Astrocyte of the spinal cord (primary cell): ENCODE measurements around the gene ISL1.
A peak's percentile ranks its signal among the peaks of the same experiment; 100 is the strongest.

Experiments used
- DNase-seq: peaks from one replicate; pipeline ENCODE4 v3.0.0; 2011; ENCODE audit warnings: low read depth, low spot score
- H3K4me3 ChIP-seq: 2 replicates; pipeline ENCODE4 v1.5.1; 2011; ENCODE audit warnings: low read depth, mild to moderate bottlenecking, low read length, moderate library complexity
- in situ Hi-C: cut with HindIII; loops from 2 replicates; pipeline ENCODE4 v1.10.0; 2017; ENCODE audit warnings: low sequenced_read_pairs
- TF ChIP-seq, protein P1 (sequence below): IDR thresholded peaks from 2 replicates; pipeline ENCODE4 v1.5.1; 2012; ENCODE audit warnings: low read depth, mild to moderate bottlenecking, low read length, inconsistent platforms

The ISL1 gene

DNA sequence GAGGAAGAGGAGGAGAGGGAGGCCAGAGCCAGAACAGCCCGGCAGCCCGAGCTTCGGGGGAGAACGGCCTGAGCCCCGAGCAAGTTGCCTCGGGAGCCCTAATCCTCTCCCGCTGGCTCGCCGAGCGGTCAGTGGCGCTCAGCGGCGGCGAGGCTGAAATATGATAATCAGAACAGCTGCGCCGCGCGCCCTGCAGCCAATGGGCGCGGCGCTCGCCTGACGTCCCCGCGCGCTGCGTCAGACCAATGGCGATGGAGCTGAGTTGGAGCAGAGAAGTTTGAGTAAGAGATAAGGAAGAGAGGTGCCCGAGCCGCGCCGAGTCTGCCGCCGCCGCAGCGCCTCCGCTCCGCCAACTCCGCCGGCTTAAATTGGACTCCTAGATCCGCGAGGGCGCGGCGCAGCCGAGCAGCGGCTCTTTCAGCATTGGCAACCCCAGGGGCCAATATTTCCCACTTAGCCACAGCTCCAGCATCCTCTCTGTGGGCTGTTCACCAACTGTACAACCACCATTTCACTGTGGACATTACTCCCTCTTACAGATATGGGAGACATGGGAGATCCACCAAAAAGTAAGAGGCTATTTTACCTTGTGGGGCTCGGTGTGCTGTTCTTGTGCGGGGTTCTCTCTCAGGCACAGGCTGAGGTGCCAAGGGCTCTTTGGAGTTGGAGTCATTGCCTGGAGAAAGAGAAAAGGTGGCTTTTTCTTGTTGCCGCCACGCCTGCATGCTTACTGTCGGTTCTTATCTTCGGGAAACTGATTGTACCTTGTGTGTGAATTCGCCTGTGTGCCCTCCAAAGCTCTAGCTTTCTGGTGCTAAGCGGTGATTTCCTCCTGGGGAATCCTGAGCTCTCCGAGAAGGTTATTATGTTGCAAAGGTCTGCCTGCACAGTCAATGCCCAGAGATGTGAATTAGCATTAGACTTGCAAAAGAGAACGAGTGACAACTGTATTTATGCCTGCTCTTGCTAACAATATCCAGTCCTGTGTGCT lies at the start of gene ISL1:
ISL1 (plus strand) TSS at position 318 of the 991 bp plus-strand sequence; CDS start at position 542, 224 bp downstream.
- DNase-seq = peak; percentile 77
- TF ChIP-seq, protein P1, sequence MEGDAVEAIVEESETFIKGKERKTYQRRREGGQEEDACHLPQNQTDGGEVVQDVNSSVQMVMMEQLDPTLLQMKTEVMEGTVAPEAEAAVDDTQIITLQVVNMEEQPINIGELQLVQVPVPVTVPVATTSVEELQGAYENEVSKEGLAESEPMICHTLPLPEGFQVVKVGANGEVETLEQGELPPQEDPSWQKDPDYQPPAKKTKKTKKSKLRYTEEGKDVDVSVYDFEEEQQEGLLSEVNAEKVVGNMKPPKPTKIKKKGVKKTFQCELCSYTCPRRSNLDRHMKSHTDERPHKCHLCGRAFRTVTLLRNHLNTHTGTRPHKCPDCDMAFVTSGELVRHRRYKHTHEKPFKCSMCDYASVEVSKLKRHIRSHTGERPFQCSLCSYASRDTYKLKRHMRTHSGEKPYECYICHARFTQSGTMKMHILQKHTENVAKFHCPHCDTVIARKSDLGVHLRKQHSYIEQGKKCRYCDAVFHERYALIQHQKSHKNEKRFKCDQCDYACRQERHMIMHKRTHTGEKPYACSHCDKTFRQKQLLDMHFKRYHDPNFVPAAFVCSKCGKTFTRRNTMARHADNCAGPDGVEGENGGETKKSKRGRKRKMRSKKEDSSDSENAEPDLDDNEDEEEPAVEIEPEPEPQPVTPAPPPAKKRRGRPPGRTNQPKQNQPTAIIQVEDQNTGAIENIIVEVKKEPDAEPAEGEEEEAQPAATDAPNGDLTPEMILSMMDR = no peak
- in situ Hi-C loops = no loop called here
- peak within 1 kb of the TSS; percentile 40 for H3K4me3 ChIP-seq

DNA sequence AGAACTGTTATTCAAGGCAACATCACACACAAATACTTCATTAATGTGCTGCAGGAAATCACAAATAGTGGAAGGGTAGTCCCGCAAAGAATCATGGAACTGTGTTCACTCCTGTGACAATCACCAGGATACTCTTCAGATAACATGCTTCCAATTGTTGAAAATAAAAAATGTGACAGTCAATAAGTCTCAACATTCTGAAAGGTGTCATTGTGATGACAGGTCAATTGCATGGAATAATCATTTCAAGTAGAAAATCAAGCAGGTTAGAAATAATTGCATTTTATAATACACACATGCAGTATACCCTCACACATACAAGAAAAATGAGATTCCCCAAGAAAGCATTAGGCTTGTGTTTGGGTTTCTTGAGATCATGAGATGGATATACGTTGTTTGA lies 46.4 kb upstream of the ISL1 start:
- no peak overlapping the region for H3K4me3 ChIP-seq
- TF ChIP-seq, protein P1 = no peak
- DNase-seq = no peak
- in situ Hi-C loops = no loop called here

DNA sequence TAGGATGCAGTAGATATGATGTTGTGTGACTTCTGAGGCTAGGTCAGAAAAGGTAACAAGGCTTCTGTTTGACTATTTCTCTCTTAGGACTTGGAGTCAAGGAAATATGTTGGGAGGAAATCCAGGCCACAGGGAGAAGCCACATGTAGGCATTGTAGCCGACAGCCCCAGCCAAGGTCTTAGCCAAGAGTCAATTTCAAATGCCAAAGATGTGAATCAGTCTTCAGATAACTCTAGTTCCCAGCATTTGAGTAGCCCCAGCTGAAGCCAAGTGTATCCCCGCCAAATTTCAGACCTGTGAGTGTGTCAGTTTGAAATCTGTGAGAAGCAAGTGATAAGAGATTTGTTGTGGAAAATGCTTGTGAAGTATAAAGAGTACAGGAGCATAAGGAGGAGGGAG lies 38.1 kb upstream of the ISL1 start:
- peak; percentile 20 for DNase-seq
- in situ Hi-C loops = no loop called here
- H3K4me3 ChIP-seq = no peak overlapping the region
- TF ChIP-seq, protein P1 = no peak

DNA sequence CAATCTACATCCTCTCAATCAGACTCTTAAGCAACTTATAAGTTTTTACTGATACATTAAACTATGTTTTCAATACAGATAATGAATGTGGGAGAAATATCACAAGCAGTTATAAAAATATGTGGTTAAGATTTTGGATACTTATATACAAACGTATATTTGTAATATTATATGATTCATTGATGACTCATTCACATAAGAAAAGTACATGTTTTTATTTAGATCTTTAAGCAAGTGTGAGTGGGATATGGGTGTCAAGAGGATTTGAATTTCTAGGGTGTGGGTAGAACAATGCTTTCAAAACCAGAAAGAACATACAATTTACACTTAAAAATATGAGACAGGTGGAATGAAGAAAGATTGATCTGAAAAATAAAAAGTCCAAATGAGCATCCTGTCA lies 36.1 kb upstream of the ISL1 start:
- TF ChIP-seq, protein P1 = no peak
- H3K4me3 ChIP-seq = no peak overlapping the region
- in situ Hi-C loops = no loop called here
- no peak for DNase-seq

DNA sequence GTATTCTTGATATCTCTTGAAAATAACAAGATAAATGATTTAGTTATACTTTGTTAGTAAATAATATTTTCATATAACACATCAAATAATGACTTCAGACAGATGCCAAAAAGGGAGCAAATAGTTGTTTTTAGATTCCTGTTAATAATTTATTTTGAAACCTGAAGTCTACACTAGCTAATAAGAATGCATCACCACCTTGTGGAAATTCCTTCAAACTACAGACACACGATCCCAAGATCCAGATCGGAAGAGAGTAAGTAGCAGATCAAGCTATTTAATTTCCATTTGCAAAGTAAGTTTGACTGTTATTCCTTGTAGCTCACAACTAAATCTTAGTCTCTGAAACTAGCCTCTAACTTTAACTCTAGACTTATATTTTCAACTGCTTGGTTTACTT lies 35.5 kb upstream of the ISL1 start:
- no peak overlapping the region for H3K4me3 ChIP-seq
- no peak for DNase-seq
- TF ChIP-seq, protein P1 = no peak
- in situ Hi-C loops = no loop called here

DNA sequence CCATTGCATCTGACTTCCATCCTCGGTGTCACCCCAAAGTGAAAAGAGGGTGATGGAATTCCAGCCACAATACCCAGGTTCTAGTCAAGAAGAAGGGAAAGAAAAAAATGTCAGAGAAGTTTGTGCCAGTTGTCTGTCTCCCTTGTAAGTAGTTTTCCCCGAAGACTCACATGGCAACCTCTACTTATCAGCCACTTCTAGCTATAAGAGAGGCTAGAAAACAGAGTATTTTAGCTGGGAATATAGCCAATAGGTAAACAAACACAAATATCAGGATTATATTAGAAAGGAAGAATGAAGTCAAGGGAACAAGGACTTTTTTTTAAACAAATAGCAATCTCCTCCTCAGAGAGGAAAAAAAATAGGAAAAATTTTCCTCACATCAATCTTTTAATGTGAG lies 12.2 kb upstream of the ISL1 start:
- no peak for DNase-seq

More for the DNA sequence above, 12.2 kb upstream of the ISL1 start:
- in situ Hi-C loops = no loop called here
- TF ChIP-seq, protein P1 = no peak
- no peak overlapping the region for H3K4me3 ChIP-seq
